ENCODE results near the gene PBRM1. TPM values are rescaled to one million over a fixed set of nuclear protein-coding genes. Genes with fewer than 3 reads are reported as not detected.

Gene PBRM1
- total and polyA plus RNA-seq, 2 experiments from 2014 or later: 57.5 to 72.5 TPM

DNA sequence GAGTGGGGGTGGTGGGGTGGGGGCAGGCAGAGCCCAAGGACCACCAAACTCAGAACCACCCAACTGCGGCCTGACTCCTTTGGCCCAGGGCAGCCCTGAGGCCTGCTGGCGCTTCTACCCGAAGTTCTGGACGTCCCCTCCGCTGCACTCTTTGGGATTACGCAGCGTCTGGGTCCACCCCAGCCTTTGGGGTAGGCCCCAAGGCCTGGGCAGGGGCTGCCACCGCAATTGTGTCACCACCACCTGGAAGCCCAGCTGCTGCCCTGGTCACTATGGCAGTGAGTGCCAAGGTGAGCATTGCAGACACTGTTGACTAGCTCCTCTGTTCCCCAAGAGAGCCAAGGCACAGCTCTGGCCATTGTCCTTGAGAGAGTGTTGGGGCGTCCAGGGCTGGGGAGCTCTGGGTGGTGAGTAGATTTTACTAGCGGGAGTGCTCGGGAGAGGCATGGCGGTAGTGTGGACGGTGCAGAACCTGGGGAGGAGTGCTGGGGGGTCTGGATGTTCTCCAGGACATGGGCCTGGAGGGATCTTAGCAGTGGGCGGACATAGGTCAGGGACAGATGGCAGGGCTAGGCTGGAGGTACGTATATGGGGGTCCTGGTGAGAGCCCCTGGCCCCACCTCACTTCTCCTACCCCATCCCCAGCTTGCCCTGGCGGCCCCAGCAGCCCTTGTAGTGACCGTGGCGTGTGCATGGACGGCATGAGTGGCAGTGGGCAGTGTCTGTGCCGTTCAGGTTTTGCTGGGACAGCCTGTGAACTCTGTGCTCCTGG lies 164.8 kb downstream of the PBRM1 start:
- Histone ChIP-seq H2AFZ (no peak overlapping the region), H3K79me2 (replicated peaks; ENCODE audit: insufficient read depth) (no peaks in the 10 kb centered on the region), H3K36me3 (ENCODE audit: insufficient read depth) (no peaks in the 10 kb centered on the region), H3F3A (replicated peaks; ENCODE audit: low read depth) (0 out of 2 replicates have a peak, but pooled peaks cover 2% of the 10 kb centered on the region), H3K4me2 (no peak overlapping the region), H3K27ac (ENCODE audit: low read depth) (no peak overlapping the region), H3K27me3 (ENCODE audit: insufficient read depth) (no peaks in the 10 kb centered on the region), H3K4me1 (ENCODE audit: insufficient read depth) (no peaks in the 10 kb centered on the region), H4K20me1 (replicated peaks; ENCODE audit: insufficient read depth) (no peaks in the 10 kb centered on the region), H3K4me3 (no peak overlapping the region), H3K9me2 (ENCODE audit: insufficient read depth) (no peaks in the 10 kb centered on the region)
- Mint-ChIP-seq H3K4me3 (no peak overlapping the region), H3K36me3 (ENCODE audit: low read depth) (peaks cover 16% of the 10 kb centered on the region), H3K4me1 (peaks cover 3% of the 10 kb centered on the region; the same call in 2 of the 3 replicates), H3K27me3 (ENCODE audit: insufficient read depth, low read depth, poor library complexity) (peaks cover 16% of the 10 kb centered on the region), H3K9me3 (no peaks in the 10 kb centered on the region), H3K27ac (no peak overlapping the region)
- ATAC-seq (no peak), DNase-seq (ENCODE audit: low spot score) (no peak)
- no peak for TF ChIP-seq EZH2phosphoT487 (IDR thresholded peaks at IDR 0.05; ENCODE audit: unreplicated experiment)
- TF ChIP-seq EZH2 (IDR thresholded peaks at IDR 0.05; ENCODE audit: low read depth, unreplicated experiment): no peak

DNA sequence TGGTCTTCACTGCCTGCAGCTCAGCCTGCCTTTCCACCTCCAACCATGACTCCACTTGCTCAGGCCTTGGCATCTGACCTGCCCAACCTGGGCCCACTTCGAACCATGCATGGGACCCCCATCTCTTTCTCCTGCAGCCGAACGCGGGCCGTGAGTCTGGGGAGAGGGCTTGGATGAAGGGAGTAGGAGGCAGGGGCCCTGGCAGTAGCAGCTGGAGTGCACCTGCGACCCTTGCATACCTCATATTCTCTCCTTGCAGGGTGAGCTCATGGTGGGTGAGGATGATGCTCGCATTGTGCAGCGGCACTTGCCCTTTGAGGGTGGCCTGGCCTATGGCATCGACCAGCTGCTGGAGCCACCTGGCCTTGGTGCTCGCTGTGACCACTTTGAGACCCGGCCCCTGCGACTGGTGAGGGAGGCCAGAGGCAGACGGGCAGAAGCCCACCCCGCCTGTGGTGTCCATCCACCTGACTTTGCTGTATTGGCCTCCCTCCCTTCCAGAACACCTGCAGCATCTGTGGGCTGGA lies 165.5 kb downstream of the PBRM1 start:
- H3K36me3 Mint-ChIP-seq (ENCODE audit: low read depth): peaks cover 9% of the 10 kb centered on the region
- no peak overlapping the region for H2AFZ ChIP-seq

More for the DNA sequence above, 165.5 kb downstream of the PBRM1 start:
- 0 out of 2 replicates have a peak, but pooled peaks cover 2% of the 10 kb centered on the region for H3F3A ChIP-seq (replicated peaks; ENCODE audit: low read depth)
- Mint-ChIP-seq H3K27ac (no peak overlapping the region), H3K4me1 (peaks cover 3% of the 10 kb centered on the region; the same call in 2 of the 3 replicates), H3K4me3 (no peak overlapping the region), H3K9me3 (no peaks in the 10 kb centered on the region), H3K27me3 (ENCODE audit: insufficient read depth, low read depth, poor library complexity) (peaks cover 16% of the 10 kb centered on the region)
- TF ChIP-seq CTCF (conservative IDR thresholded peaks at IDR 0.05; ENCODE audit: low read depth in 2 of 2) (no peak), EZH2phosphoT487 (IDR thresholded peaks at IDR 0.05; ENCODE audit: unreplicated experiment) (no peak), NANOG (IDR thresholded peaks at IDR 0.05; ENCODE audit: borderline replicate concordance) (no peak), JUNB (IDR thresholded peaks at IDR 0.05; ENCODE audit: unreplicated experiment) (no peak), ZNF331 (CRISPR knock-in tag; IDR thresholded peaks at IDR 0.05; ENCODE audit: low read depth) (no peak), POLR2AphosphoS5 (IDR thresholded peaks at IDR 0.05; ENCODE audit: low read depth) (no peak), ZNF114 (CRISPR knock-in tag; IDR thresholded peaks at IDR 0.05) (no peak)
- TF ChIP-seq, protein P1, sequence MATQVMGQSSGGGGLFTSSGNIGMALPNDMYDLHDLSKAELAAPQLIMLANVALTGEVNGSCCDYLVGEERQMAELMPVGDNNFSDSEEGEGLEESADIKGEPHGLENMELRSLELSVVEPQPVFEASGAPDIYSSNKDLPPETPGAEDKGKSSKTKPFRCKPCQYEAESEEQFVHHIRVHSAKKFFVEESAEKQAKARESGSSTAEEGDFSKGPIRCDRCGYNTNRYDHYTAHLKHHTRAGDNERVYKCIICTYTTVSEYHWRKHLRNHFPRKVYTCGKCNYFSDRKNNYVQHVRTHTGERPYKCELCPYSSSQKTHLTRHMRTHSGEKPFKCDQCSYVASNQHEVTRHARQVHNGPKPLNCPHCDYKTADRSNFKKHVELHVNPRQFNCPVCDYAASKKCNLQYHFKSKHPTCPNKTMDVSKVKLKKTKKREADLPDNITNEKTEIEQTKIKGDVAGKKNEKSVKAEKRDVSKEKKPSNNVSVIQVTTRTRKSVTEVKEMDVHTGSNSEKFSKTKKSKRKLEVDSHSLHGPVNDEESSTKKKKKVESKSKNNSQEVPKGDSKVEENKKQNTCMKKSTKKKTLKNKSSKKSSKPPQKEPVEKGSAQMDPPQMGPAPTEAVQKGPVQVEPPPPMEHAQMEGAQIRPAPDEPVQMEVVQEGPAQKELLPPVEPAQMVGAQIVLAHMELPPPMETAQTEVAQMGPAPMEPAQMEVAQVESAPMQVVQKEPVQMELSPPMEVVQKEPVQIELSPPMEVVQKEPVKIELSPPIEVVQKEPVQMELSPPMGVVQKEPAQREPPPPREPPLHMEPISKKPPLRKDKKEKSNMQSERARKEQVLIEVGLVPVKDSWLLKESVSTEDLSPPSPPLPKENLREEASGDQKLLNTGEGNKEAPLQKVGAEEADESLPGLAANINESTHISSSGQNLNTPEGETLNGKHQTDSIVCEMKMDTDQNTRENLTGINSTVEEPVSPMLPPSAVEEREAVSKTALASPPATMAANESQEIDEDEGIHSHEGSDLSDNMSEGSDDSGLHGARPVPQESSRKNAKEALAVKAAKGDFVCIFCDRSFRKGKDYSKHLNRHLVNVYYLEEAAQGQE (IDR thresholded peaks at IDR 0.05; ENCODE audit: unreplicated experiment): no peak
- no peak overlapping the region for H3K27ac ChIP-seq (ENCODE audit: low read depth)
- no peaks in the 10 kb centered on the region for H3K4me1 ChIP-seq (ENCODE audit: insufficient read depth)
- H3K4me2 ChIP-seq: no peak overlapping the region
- H3K9me2 ChIP-seq (ENCODE audit: insufficient read depth): no peaks in the 10 kb centered on the region
- H3K27me3 ChIP-seq (ENCODE audit: insufficient read depth): no peaks in the 10 kb centered on the region
- no peak overlapping the region for H3K4me3 ChIP-seq
- no peak for ATAC-seq
- no peaks in the 10 kb centered on the region for H3K36me3 ChIP-seq (ENCODE audit: insufficient read depth)
- no peaks in the 10 kb centered on the region for H4K20me1 ChIP-seq (replicated peaks; ENCODE audit: insufficient read depth)
- no peaks in the 10 kb centered on the region for H3K79me2 ChIP-seq (replicated peaks; ENCODE audit: insufficient read depth)
- no peak for DNase-seq (ENCODE audit: low spot score)

Measured in GM23338 (cell line).